Type B pancreatic cell (in vitro differentiated cells): ENCODE measurements around the gene IL16. TPM values are rescaled to one million over a fixed set of nuclear protein-coding genes. Genes with fewer than 3 reads are reported as not detected.

Experiments
- DNase-seq: peaks from one replicate; pipeline ENCODE4 v3.0.0; 2021; ENCODE audit warnings: mixed read lengths; ENCODE audit not compliant: unreplicated experiment; ENCODE audit errors: extremely low spot score
- H3K27ac Mint-ChIP-seq: 2 replicates; pipeline ENCODE4 v1.8.0; 2021; ENCODE audit warnings: mild to moderate bottlenecking, mixed read lengths
- H3K27me3 Mint-ChIP-seq: 2 replicates; pipeline ENCODE4 v1.8.0; 2021; ENCODE audit warnings: mixed read lengths
- H3K36me3 Mint-ChIP-seq: 2 replicates; pipeline ENCODE4 v1.8.0; 2021; ENCODE audit warnings: mixed read lengths
- H3K4me1 Mint-ChIP-seq: one replicate; pipeline ENCODE4 v1.8.0; 2021; ENCODE audit warnings: mixed read lengths; ENCODE audit not compliant: unreplicated experiment
- H3K4me3 Mint-ChIP-seq: 2 replicates; pipeline ENCODE4 v1.8.0; 2021; ENCODE audit warnings: mild to moderate bottlenecking, mixed read lengths
- H3K9me3 Mint-ChIP-seq: 2 replicates; pipeline ENCODE4 v1.8.0; 2021; ENCODE audit warnings: mixed read lengths
- CTCF ChIP-seq: fragments of 200-600 bp; sonication (generic); conservative IDR thresholded peaks from 2 replicates; pipeline ENCODE4 v1.5.0; 2021; ENCODE audit warnings: antibody characterized with exemption, mild to moderate bottlenecking
- total RNA-seq: library from RNA; stranded (reverse); gene quantifications from 2 replicates; pipeline ENCODE4 v1.2.1, GENCODE V29; 2021; ENCODE audit warnings: low replicate concordance

The IL16 gene
- total RNA-seq, 1 donor from 2014 or later = 0.14 TPM

GRCh38 chr15:81161851-81162250 lies 34.8 kb upstream of the IL16 start:
- no peak for TF ChIP-seq CTCF
- peaks cover 7% of the 10 kb centered on the region for H3K4me1 Mint-ChIP-seq
- H3K27ac Mint-ChIP-seq = no peak overlapping the region
- no peaks in the 10 kb centered on the region for H3K9me3 Mint-ChIP-seq
- H3K36me3 Mint-ChIP-seq = no peaks in the 10 kb centered on the region
- DNase-seq = no peak
- peaks cover 23% of the 10 kb centered on the region for H3K27me3 Mint-ChIP-seq
- H3K4me3 Mint-ChIP-seq = no peak overlapping the region

- Mint-ChIP-seq H3K9me3 (peaks cover 4% of the 10 kb centered on the region), H3K27ac (no peak overlapping the region), H3K36me3 (no peaks in the 10 kb centered on the region), H3K4me1 (peaks cover 7% of the 10 kb centered on the region), H3K4me3 (no peak overlapping the region), H3K27me3 (peaks cover 23% of the 10 kb centered on the region)
- no peak for DNase-seq
- TF ChIP-seq CTCF = no peak
Measured at GRCh38 chr15:81163961-81164800, 32.5 kb upstream of the IL16 start.

GRCh38 chr15:81165535-81165934 lies 31.1 kb upstream of the IL16 start:
- Mint-ChIP-seq H3K4me3 (no peak overlapping the region), H3K9me3 (peaks cover 4% of the 10 kb centered on the region), H3K36me3 (no peaks in the 10 kb centered on the region), H3K4me1 (peaks cover 6% of the 10 kb centered on the region), H3K27ac (no peak overlapping the region), H3K27me3 (peaks cover 24% of the 10 kb centered on the region)
- TF ChIP-seq CTCF = no peak
- DNase-seq = no peak

- peaks cover 21% of the 10 kb centered on the region for H3K27me3 Mint-ChIP-seq
- DNase-seq = no peak
- peaks cover 4% of the 10 kb centered on the region for H3K9me3 Mint-ChIP-seq
Measured at GRCh38 chr15:81166636-81167305, 29.9 kb upstream of the IL16 start.

GRCh38 chr15:81168131-81168526 lies 28.6 kb upstream of the IL16 start:
- TF ChIP-seq CTCF = no peak
- Mint-ChIP-seq H3K4me1 (no peaks in the 10 kb centered on the region), H3K4me3 (no peak overlapping the region), H3K27me3 (peaks cover 25% of the 10 kb centered on the region), H3K36me3 (no peaks in the 10 kb centered on the region), H3K9me3 (peaks cover 4% of the 10 kb centered on the region), H3K27ac (no peak overlapping the region)
- DNase-seq = no peak

More at GRCh38 chr15:81166636-81167305, 29.9 kb upstream of the IL16 start:
- no peak for TF ChIP-seq CTCF
- H3K4me1 Mint-ChIP-seq = no peaks in the 10 kb centered on the region
- H3K4me3 Mint-ChIP-seq = peak overlapping the region; percentile 33
- H3K36me3 Mint-ChIP-seq = no peaks in the 10 kb centered on the region
- H3K27ac Mint-ChIP-seq = peak overlapping the region; percentile 76
